ENCODE data around the gene MLIP. TPM values are rescaled to one million over a fixed set of nuclear protein-coding genes. Genes with fewer than 3 reads are reported as not detected.

Gene MLIP
- total RNA-seq, 1 experiment from 2014 or later: not detected

DNA sequence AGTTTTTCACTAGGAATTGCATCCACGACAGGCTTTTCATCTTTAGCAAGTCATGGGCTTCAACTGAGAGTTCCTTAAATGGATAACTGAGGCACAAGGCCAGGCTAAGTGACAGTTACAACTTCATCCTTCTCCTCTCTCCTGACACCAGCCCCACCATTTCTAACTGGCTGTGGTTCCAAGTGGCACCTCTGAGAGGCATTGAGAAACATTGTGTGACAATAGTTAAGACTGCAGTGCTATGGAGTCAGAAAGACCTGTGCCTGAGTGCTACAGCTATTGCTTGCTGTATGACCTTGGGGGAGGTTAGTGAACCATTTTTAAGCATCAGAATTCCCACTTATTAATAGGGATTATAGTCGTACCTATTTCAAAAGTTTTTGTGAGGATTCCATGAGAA is 26.2 kb upstream of the MLIP start:
- ATAC-seq (no peak), DNase-seq (ENCODE audit: low read depth, low spot score) (no peak)
- no peaks in the 10 kb centered on the region for H3K4me1 ChIP-seq (ENCODE audit: control insufficient read depth, insufficient read depth, low read length)
- TF ChIP-seq, protein P1, sequence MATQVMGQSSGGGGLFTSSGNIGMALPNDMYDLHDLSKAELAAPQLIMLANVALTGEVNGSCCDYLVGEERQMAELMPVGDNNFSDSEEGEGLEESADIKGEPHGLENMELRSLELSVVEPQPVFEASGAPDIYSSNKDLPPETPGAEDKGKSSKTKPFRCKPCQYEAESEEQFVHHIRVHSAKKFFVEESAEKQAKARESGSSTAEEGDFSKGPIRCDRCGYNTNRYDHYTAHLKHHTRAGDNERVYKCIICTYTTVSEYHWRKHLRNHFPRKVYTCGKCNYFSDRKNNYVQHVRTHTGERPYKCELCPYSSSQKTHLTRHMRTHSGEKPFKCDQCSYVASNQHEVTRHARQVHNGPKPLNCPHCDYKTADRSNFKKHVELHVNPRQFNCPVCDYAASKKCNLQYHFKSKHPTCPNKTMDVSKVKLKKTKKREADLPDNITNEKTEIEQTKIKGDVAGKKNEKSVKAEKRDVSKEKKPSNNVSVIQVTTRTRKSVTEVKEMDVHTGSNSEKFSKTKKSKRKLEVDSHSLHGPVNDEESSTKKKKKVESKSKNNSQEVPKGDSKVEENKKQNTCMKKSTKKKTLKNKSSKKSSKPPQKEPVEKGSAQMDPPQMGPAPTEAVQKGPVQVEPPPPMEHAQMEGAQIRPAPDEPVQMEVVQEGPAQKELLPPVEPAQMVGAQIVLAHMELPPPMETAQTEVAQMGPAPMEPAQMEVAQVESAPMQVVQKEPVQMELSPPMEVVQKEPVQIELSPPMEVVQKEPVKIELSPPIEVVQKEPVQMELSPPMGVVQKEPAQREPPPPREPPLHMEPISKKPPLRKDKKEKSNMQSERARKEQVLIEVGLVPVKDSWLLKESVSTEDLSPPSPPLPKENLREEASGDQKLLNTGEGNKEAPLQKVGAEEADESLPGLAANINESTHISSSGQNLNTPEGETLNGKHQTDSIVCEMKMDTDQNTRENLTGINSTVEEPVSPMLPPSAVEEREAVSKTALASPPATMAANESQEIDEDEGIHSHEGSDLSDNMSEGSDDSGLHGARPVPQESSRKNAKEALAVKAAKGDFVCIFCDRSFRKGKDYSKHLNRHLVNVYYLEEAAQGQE (IDR thresholded peaks at IDR 0.05; ENCODE audit: insufficient read depth in 1 of 2, low read depth in 2 of 2, low read length in 1 of 2): no peak
- TF ChIP-seq SIN3A (IDR thresholded peaks at IDR 0.05; ENCODE audit: borderline replicate concordance, insufficient read depth, low read depth, low read length) (no peak), POLR2AphosphoS5 (IDR thresholded peaks at IDR 0.05; ENCODE audit: low read depth, low read length) (no peak), TCF7L2 (IDR thresholded peaks at IDR 0.05; ENCODE audit: low read depth, low read length) (no peak)
- TF ChIP-seq, protein P2, sequence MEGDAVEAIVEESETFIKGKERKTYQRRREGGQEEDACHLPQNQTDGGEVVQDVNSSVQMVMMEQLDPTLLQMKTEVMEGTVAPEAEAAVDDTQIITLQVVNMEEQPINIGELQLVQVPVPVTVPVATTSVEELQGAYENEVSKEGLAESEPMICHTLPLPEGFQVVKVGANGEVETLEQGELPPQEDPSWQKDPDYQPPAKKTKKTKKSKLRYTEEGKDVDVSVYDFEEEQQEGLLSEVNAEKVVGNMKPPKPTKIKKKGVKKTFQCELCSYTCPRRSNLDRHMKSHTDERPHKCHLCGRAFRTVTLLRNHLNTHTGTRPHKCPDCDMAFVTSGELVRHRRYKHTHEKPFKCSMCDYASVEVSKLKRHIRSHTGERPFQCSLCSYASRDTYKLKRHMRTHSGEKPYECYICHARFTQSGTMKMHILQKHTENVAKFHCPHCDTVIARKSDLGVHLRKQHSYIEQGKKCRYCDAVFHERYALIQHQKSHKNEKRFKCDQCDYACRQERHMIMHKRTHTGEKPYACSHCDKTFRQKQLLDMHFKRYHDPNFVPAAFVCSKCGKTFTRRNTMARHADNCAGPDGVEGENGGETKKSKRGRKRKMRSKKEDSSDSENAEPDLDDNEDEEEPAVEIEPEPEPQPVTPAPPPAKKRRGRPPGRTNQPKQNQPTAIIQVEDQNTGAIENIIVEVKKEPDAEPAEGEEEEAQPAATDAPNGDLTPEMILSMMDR (IDR thresholded peaks at IDR 0.05): no peak
- in situ Hi-C loops (cut with HindIII; ENCODE audit: low pct_unique_long_range_greater_than_20kb, low sequenced_read_pairs): no loop called here
- 0 out of 2 replicates have a peak, but pooled peaks cover 2% of the 10 kb centered on the region for H3K27me3 ChIP-seq (ENCODE audit: control insufficient read depth, insufficient read depth, low read length)
- intact Hi-C loops (cut with micrococcal nuclease; ENCODE audit: unreplicated experiment): no loop called here
- no TSS peak for BruUV-seq (replicated peaks)
- CTCF ChIA-PET: no interaction called here
- POLR2A ChIA-PET: no interaction called here
- no peaks in the 10 kb centered on the region for H3K9me3 ChIP-seq (ENCODE audit: control insufficient read depth, insufficient read depth, low read depth, low read length)
- no peaks in the 10 kb centered on the region for H3K36me3 ChIP-seq (ENCODE audit: control insufficient read depth, insufficient read depth, low read length)
- H3K4me3 ChIP-seq (ENCODE audit: low read depth in 2 of 2, low read length in 2 of 2): no peak overlapping the region
- no peak overlapping the region for H3K27ac ChIP-seq (ENCODE audit: low read length)

DNA sequence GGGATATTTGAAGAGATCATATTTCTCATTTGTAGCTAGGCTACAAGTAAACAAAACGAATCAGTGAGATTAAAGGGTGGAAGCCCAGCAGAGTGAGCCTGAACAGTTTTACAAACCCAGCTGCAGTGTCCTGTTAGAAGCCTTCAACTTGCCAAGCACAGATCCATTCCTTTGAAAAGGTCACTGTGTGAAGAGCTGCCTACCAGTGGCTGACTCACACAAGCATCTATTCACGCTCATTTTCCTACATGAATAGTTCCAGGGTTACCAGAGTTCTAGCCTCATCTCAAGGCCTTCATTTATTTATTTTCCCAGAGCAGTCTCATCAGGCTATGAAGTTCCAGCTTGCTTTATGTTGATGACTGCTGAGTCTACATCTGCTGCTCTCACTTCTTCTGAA is 25.7 kb upstream of the MLIP start:
- H3K27me3 ChIP-seq (ENCODE audit: control insufficient read depth, insufficient read depth, low read length): 0 out of 2 replicates have a peak, but pooled peaks cover 2% of the 10 kb centered on the region
- in situ Hi-C loops (cut with HindIII; ENCODE audit: low pct_unique_long_range_greater_than_20kb, low sequenced_read_pairs): no loop called here
- no peaks in the 10 kb centered on the region for H3K4me1 ChIP-seq (ENCODE audit: control insufficient read depth, insufficient read depth, low read length)
- H3K27ac ChIP-seq (ENCODE audit: low read length): no peak overlapping the region
- no peak for DNase-seq (ENCODE audit: low read depth, low spot score)
- ChIA-PET POLR2A (no interaction called here), CTCF (no interaction called here)
- no peak overlapping the region for H3K4me3 ChIP-seq (ENCODE audit: low read depth in 2 of 2, low read length in 2 of 2)
- BruUV-seq (replicated peaks): no TSS peak
- TF ChIP-seq, protein P2 (IDR thresholded peaks at IDR 0.05): no peak
- TF ChIP-seq SIN3A (IDR thresholded peaks at IDR 0.05; ENCODE audit: borderline replicate concordance, insufficient read depth, low read depth, low read length) (no peak), TCF7L2 (IDR thresholded peaks at IDR 0.05; ENCODE audit: low read depth, low read length) (no peak), POLR2AphosphoS5 (IDR thresholded peaks at IDR 0.05; ENCODE audit: low read depth, low read length) (no peak)
- TF ChIP-seq, protein P1 (IDR thresholded peaks at IDR 0.05; ENCODE audit: insufficient read depth in 1 of 2, low read depth in 2 of 2, low read length in 1 of 2): no peak
- intact Hi-C loops (cut with micrococcal nuclease; ENCODE audit: unreplicated experiment): no loop called here
- H3K36me3 ChIP-seq (ENCODE audit: control insufficient read depth, insufficient read depth, low read length): no peaks in the 10 kb centered on the region
- ATAC-seq: no peak
- no peaks in the 10 kb centered on the region for H3K9me3 ChIP-seq (ENCODE audit: control insufficient read depth, insufficient read depth, low read depth, low read length)
